HG02870 (cell line): ENCODE data around the gene MAS1.
"Not testable (repeated sequence)": the region's sequence is repeated elsewhere in the genome, so short reads cannot be mapped to it uniquely, and the experiment has no call there.

Experiments used
- ATAC-seq: cut with Tn5 transposase; IDR thresholded peaks from one replicate; pipeline ENCODE4 v1.9.1; 2021; ENCODE audit warnings: mild to moderate bottlenecking, moderate library complexity; ENCODE audit not compliant: unreplicated experiment

Gene MAS1

DNA sequence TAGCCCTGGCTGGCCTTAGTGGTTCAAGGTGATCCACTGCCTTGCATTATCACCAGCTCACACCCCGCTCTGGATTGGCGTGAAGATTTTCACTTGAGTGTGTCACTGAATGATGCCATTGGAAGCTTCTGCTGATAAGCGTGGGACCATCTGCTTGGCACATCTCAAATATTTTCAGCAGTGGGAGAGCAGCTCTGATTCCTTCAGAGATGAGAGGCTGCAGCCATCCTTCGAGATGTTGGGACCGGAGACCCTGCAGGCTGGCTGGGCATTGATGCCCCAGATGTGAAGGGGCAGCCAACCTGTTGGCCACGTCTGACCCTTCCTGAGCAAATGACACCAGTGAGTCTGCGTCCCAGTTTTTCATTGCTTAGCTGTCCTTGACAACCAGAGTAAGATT is at the start of gene MAS1:
Gene MAS1, plus strand, starts transcription at position 197 of the 400 bp plus-strand sequence. CDS start 15,968 bp downstream, outside the sequence.
- ATAC-seq = no peak

DNA sequence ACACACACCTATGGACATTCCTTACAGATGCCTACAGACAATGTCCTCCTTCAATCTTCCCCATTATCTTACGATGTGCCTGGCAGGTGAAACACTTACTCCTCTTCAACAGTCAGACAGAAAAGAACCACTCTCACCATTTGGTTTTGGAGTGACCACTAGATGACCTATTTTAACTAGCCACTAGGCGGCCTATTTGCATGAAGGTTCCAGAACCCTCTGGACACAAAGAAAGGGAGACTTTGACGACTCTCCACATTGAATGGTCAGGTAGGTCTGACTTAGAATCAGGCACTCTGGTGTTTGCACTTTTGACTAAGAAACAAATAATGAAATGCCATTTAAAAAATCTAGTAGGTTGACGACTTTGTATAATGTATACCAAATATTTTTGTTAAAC is 48.8 kb upstream of the MAS1 start:
- no peak for ATAC-seq

DNA sequence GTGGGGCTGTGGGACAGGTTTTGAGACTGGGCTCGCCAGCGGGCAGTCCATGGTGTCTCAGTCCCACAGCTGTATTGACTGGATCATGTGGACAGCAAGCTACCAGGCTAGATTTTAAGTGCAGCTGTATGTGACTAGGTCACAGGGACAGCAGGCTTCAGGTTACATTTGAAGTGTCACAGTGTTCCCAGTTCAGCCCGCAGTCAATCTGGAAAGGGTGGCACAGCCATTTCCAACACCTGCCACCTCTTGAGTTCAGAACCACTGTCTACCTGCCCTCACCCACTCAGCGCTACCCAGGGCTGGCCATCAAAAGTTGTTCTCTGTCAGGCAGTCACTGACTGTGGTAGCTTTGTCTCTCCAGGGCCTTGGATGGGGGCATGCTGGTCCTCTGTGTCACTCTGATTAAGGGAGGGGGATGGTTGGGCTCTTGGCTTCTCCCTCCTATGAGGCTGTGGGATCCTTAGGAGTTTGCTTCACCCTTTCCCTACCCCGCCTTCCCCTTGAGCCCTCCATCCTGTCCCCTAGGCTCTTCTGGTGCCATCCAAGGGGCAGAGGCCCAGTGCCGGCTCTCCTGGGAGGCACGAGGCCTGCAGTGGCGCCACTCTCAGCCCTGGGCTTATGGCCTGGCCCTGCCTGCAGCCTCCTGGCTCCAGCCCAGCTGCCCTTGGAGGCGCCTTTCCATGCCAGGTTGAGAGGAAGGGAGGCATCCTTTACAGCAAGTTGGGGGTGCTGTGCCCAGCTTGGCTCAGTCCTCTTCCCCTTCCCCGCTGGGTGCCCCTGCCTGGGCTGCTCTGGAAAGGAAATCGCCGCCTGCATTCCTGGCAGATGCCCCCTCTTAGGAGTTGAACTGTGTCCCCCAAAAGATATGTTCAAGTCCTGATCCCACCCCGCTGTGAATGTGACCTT is 45.8 kb upstream of the MAS1 start:
- no peak for ATAC-seq

DNA sequence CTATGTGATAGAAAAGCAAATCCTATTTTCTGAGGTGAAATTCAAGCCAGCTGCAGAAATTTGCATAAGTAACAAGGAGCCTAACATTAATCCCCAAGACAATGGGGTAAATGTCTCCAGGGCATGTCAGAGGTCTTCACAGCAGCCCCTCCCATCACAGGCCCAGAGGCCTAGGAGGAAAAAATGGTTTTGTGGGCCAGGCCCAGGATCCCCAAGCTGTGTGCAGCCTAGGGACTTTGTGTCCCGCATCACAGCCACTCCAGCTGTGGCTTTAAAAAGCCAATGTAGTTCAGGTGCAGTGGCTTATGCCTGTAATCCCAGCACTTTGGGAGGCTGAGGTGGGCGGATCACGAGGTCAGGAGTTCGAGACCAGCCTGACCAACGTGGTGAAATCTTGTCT is 42.2 kb upstream of the MAS1 start:
- not testable (repeated sequence) for ATAC-seq

- not testable (repeated sequence) for ATAC-seq
Measured at GRCh38 chr6:159849851-159850250, 40.9 kb upstream of the MAS1 start.

- no peak for ATAC-seq
Measured at GRCh38 chr6:159852877-159853276, 37.9 kb upstream of the MAS1 start.

- ATAC-seq = no peak
Measured at GRCh38 chr6:159853754-159854153, 37.0 kb upstream of the MAS1 start.

GRCh38 chr6:159854959-159855358 is 35.8 kb upstream of the MAS1 start:
- ATAC-seq = no peak

GRCh38 chr6:159858259-159858658 is 32.5 kb upstream of the MAS1 start:
- no peak for ATAC-seq

DNA sequence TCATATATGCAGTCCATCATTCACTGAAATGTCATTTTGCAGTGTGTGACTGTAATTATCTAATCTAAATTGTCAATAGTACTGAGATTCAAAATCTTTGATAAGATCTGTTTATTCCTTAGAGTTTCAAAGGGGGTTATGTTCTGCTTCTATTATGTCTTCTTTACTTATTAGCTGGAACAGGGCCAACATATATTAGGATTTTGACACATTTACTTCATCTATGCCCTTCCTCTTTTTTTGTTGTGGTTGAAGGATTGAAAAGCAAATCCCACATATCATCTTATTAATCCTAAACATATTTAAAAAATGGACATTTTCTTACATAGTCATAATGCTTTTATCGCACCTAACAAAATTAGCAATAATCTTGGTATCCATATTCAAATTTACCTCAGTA is 30.3 kb upstream of the MAS1 start:
- ATAC-seq = no peak

- no peak for ATAC-seq
Measured at GRCh38 chr6:159862103-159862502, 28.7 kb upstream of the MAS1 start.

- not testable (repeated sequence) for ATAC-seq
Measured at GRCh38 chr6:159863341-159863740, 27.4 kb upstream of the MAS1 start.

DNA sequence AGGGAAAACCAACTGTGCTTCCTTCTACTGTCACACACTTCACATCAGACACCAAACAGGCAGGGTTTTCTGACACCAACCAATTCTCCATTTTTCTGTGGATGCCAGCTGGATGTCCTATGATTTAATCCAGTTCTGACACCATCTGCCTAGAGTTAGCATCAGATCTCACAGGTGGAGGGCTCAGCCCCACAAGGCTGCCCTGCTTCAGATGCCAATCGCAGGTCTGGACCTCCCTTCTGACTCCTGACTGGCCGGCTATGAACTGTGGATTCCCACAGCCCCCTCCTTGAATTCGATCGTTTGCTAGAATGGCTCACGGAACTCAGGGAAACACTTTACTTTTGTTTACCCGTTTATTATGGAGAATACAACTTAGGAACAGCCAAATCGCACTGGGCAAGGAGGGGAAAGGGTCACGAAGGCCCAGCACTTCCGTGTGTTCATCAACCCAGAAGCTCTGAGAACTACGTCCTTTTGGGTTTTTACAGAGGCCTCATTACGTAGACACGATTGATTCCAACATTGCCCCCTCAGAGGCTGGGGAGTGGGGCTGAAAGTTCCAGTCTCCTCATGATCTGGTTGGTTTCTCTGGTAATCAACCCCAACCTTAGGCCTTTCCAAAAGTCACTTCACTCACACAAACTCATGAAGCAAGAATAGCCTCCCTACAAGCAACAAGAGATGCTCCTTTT is 25.4 kb upstream of the MAS1 start:
- ATAC-seq = no peak

- no peak for ATAC-seq
Measured at GRCh38 chr6:159866286-159867247, 24.2 kb upstream of the MAS1 start.

DNA sequence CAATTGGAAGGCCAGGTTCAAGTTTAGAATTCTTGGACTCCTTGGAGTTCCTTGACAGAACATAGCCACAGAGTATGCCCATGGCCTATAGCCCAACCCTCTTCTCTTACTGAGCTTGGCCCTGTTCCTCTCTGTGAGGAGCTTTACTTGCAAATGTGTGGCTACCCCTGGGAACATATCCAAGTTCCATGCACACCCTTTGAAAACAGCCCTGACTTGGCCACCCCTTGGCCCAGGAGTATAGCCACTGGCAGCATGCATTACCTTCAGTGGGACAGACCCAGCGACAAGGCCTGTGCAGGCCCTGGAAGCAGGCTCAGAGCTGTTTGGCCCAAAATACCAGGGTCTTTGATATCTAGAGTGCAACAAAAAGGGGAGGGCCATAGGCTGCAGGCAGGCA is 19.5 kb upstream of the MAS1 start:
- no peak for ATAC-seq

DNA sequence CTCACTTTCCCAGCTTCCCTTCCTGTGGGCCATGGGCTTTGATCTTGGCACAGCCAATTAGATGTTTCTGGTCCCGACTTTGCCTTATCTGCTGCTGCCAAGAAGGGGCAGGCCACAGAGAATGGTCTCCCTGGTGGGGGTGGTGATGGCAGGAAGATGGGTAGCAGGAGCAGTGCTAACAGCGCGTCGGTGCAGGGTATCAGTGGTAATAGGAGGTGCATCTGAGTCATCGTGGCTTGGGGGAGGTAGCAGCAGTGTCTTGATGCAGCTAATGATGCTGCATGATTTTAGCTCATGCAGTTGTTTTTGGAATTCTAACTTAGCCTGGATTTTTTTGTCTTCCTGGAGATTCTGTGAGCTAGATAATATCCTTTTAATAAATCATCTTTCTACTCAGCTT is 18.9 kb upstream of the MAS1 start:
- ATAC-seq = no peak

- no peak for ATAC-seq
Measured at GRCh38 chr6:159874435-159874834, 16.4 kb upstream of the MAS1 start.

GRCh38 chr6:159875194-159875593 is 15.6 kb upstream of the MAS1 start:
- ATAC-seq = no peak

DNA sequence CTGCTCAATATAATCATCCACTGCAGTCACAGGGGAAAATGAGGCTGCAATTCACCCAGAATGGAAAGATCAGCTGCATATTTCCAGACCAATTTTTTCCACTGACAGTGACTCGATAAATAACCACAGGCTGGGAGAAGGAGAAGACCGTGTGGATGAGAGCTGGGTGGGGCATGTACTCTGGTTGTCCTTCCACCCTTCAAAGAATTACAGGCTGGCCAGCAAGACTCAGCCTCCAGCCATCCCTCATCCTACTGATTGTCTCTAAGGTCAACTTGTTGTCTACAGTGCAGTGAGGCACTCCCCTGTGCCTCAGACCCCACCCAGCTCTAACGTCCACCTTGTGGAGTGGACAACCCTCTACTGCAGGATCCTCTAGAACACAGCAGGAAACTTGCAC is 14.5 kb upstream of the MAS1 start:
- ATAC-seq = no peak

DNA sequence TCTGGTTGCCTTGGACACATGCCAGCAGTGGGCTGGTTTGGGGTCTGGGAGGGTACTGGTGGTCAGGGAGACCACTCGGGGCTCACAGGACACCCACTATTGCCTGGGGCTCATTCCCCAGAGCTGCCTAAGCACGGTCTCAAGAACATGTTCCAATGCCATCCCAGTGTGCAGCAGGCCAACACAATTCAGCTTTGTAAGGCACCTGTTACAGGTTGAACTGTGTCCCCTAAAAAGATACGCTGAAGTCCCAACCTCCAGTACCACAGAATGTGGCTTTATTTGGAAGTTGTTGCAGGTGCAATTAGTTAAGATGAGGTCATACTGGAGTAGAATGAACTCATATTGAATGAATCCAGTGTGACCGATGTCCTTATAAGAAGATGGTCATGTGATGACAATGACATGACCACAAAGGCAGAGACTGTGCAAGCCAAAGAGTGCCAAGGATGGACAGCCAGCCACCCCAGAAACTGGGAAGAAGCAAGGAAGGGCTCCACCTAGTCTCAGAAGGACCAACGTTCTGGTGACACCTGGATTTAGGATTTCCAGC is 13.5 kb upstream of the MAS1 start:
- ATAC-seq = no peak

GRCh38 chr6:159878341-159878740 is 12.4 kb upstream of the MAS1 start:
- no peak for ATAC-seq
